Erythroblast (primary cell): ENCODE measurements around the gene YAP1.

ENCODE experiments used
- GATA1 ChIP-seq: IDR thresholded peaks from 2 replicates; pipeline ENCODE4 v1.6.1; 2011; ENCODE audit warnings: low read depth, mild to moderate bottlenecking, control low read depth, low read length, moderate library complexity
- POLR2A ChIP-seq: IDR thresholded peaks from 2 replicates; pipeline ENCODE4 v1.6.1; 2011; ENCODE audit warnings: mild to moderate bottlenecking, low read length

DNA sequence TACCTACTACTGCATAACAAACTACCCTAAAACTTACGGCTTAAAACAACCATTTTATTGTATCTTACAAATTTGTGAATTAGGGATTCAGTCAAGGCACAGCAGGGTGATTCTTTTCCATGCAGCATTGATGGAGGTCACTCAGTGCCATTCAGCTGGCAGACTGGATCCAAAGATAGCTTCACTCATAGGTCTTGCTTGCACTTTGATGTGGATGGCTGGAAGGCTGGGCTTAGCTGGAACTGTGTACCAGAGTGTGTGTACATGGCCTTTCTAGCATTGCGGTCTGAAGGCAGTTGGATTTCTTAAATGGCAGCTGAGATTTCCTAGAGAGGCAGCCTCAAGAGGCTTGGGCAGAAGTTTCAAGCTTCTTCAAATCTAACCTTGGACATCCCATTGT, 25.0 kb downstream of the YAP1 start:
- TF ChIP-seq POLR2A (no peak), GATA1 (no peak)
